Transverse colon (tissue), 4 donors: ENCODE data around the gene STAT5A.

Source experiments
- CTCF ChIP-seq, 5 experiments: fragments of 200-600 bp in 3 of 5; fragments of 450-650 bp in 2 of 5; sonication (generic) in 3 of 5; IDR thresholded peaks; 1 replicate in 2 of 5; 2 replicates in 3 of 5; pipeline ENCODE4 v1.5.1; 2016 to 2017; ENCODE audit warnings: antibody characterized with exemption in 5 of 5, inconsistent platforms in 3 of 5, mild to moderate bottlenecking in 2 of 5, moderate library complexity in 1 of 5
- EP300 ChIP-seq: sonication (generic); formaldehyde crosslinking; IDR thresholded peaks from one replicate; pipeline ENCODE4 v1.6.1; 2017; ENCODE audit warnings: antibody characterized with exemption, low read depth
- POLR2AphosphoS5 ChIP-seq, 3 donors: sonication (generic); formaldehyde crosslinking; IDR thresholded peaks; one replicate each; pipeline ENCODE4 v1.6.1; 2016; ENCODE audit warnings: antibody characterized with exemption in 3 of 3

- TF ChIP-seq CTCF (IDR thresholded peaks at IDR 0.05) (no peak), EP300 (peak; percentile 94), POLR2AphosphoS5 (IDR thresholded peaks at IDR 0.05) (peak; percentile 42 to 72 (median 70))
These were observed 21.2 kb upstream of the STAT5A start for GRCh38 chr17:42266918-42267766.
